DOHH2 (cell line): ENCODE data around the gene SELENOH.

Experiments used
- EZH2phosphoT487 ChIP-seq: fragments of 200-600 bp; sonication (generic); IDR thresholded peaks from 2 replicates; pipeline ENCODE4 v1.6.1; 2017; ENCODE audit warnings: borderline replicate concordance, mild to moderate bottlenecking, antibody characterized with exemption, low read length, moderate library complexity, mixed read lengths
- TF ChIP-seq, protein P1 (sequence below): fragments of 200-600 bp; sonication (generic); IDR thresholded peaks from one replicate; pipeline ENCODE4 v1.5.1; 2014; ENCODE audit warnings: antibody characterized with exemption, mild to moderate bottlenecking, low read depth, low read length; ENCODE audit not compliant: poor library complexity, severe bottlenecking

DNA sequence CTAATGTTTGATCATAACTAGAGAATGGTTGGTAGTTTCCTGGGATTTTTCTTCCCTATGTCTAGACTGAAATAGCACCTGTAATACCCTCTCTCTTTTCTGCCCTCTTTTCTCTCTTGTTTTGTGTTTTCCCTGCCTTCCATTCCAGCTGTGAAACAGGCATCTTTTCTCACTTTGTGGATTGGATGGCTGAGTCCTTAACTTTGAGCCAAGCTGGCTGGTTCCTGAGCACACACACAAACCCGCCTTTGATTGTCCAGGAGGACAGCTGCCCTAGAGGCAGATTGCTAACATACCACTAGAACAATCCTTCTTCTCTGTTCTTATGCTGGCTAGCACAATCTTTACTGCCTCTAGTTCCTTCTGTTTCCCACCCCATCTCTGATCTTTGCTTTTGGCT is 38.0 kb downstream of the SELENOH start:
- TF ChIP-seq, protein P1, sequence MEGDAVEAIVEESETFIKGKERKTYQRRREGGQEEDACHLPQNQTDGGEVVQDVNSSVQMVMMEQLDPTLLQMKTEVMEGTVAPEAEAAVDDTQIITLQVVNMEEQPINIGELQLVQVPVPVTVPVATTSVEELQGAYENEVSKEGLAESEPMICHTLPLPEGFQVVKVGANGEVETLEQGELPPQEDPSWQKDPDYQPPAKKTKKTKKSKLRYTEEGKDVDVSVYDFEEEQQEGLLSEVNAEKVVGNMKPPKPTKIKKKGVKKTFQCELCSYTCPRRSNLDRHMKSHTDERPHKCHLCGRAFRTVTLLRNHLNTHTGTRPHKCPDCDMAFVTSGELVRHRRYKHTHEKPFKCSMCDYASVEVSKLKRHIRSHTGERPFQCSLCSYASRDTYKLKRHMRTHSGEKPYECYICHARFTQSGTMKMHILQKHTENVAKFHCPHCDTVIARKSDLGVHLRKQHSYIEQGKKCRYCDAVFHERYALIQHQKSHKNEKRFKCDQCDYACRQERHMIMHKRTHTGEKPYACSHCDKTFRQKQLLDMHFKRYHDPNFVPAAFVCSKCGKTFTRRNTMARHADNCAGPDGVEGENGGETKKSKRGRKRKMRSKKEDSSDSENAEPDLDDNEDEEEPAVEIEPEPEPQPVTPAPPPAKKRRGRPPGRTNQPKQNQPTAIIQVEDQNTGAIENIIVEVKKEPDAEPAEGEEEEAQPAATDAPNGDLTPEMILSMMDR = no peak
- TF ChIP-seq EZH2phosphoT487 = no peak
